Fibroblast of villous mesenchyme (primary cell): ENCODE measurements around the gene CPHXL. TPM values are rescaled to one million over a fixed set of nuclear protein-coding genes. Genes with fewer than 3 reads are reported as not detected.

Experiments
- DNase-seq: peaks from one replicate; pipeline ENCODE4 v3.0.0-alpha.2; 2010; ENCODE audit warnings: low read depth
- H3K4me3 ChIP-seq: 2 replicates; pipeline ENCODE4 v1.5.1; 2011; ENCODE audit warnings: low read depth, mild to moderate bottlenecking, low read length
- CTCF ChIP-seq: IDR thresholded peaks from 2 replicates; pipeline ENCODE4 v1.5.1; 2012; ENCODE audit warnings: low read depth, mild to moderate bottlenecking, low read length; ENCODE audit not compliant: insufficient read depth
- small RNA-seq: library from RNA; depleted of rRNA; stranded (forward); fragments of <200 nt; gene quantifications from one replicate; pipeline ENCODE3, GENCODE V24; 2012
- total RNA-seq: library from RNA; depleted of rRNA; stranded (reverse); fragments of >200 nt; gene quantifications from 2 replicates; pipeline ENCODE4 v1.2.3, GENCODE V29; 2012

Gene CPHXL
- total RNA-seq, 1 donor: not detected

DNA sequence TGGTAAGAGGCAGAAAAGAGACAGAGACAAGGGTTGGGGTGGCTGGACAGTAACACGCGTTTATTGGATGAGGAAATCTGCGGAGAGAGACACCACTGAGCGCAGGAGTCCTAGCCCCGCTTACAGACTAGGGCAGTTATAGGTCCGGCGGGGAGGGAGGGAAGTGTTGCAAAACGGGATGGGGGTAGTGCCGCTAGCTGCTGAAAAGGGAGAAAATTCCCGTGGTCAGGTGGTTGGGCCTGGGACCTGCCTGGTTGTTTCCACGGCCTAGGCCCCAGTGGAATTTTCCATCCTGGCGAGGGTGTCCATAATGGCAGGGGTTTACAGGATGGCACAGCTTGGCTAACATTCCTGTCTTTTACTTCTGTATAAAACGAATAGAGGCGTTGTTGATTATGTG, 44.0 kb downstream of the CPHXL start:
- no peak overlapping the region for H3K4me3 ChIP-seq
- no peak for TF ChIP-seq CTCF
- DNase-seq: no peak

DNA sequence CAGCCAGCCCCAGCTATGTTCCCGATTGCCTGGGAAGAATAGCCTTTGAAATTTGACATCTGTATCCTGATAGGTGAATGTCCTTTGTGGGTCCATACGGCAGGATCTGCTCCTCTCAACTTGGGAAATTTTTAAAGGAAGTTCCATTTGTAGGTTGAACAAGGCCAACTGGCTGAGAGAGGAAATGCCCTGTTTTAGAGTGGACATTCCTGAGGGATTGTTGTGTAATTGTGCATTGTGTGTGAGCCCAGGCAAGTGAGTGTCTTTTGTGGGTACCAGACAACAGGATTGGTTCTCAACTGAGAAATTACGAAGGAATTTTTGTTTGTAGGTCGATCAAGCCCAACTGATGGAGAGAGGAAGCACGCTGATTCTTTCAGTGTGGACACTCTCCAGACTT, 46.9 kb downstream of the CPHXL start:
- no peak for TF ChIP-seq CTCF
- DNase-seq: no peak
- no peak overlapping the region for H3K4me3 ChIP-seq

- TF ChIP-seq CTCF: no peak
- H3K4me3 ChIP-seq: no peak within 1 kb of the TSS
- DNase-seq: no peak
These were observed 49.4 kb downstream of the CPHXL start, which contains the start of gene CPHXL2 for GRCh38 chr16:75676909-75677308. TSS of gene CPHXL2 (minus strand) at chr16:75677009. CDS start at chr16:75676999, 10 bp downstream.

- no peak for DNase-seq
- TF ChIP-seq CTCF: no peak
- no peak overlapping the region for H3K4me3 ChIP-seq
These were observed 58.8 kb downstream of the CPHXL start for GRCh38 chr16:75667503-75667902.

Small RNA genes within 50 kb of the gene (small RNA-seq; reads per million reads assigned to genes)
- not detected for gene RN7SL520P

Other genes starting within 250 kb of the CPHXL start
- gene CHST6, start 231.0 kb downstream of the CPHXL start, total RNA-seq: under 0.01 TPM in 2 replicates
- under 0.01 TPM in 1 of 2 replicates, not detected in the other for gene CHST5, start 190.4 kb downstream of the CPHXL start, total RNA-seq
- 12.1 and 13.5 TPM in 2 replicates for gene TMEM231, start 170.2 kb downstream of the CPHXL start, total RNA-seq
- gene GABARAPL2, start 160.1 kb downstream of the CPHXL start, total RNA-seq: 25.4 and 36.3 TPM in 2 replicates
- gene ADAT1, start 103.2 kb downstream of the CPHXL start, total RNA-seq: 69.9 and 83.8 TPM in 2 replicates
- gene KARS1, start 78.8 kb downstream of the CPHXL start, total RNA-seq: 139 and 157 TPM in 2 replicates
- gene TERF2IP, start 78.7 kb downstream of the CPHXL start, total RNA-seq: 28.3 and 43.6 TPM in 2 replicates
- not detected in 2 replicates for gene CPHXL2, start 49.5 kb downstream of the CPHXL start, total RNA-seq
- gene DUXB, start 25.0 kb downstream of the CPHXL start, total RNA-seq: not detected in 2 replicates